ENCODE results near the gene CPA3. TPM values are rescaled to one million over a fixed set of nuclear protein-coding genes. Genes with fewer than 3 reads are reported as not detected.

The CPA3 gene
- total RNA-seq, 4 donors from 2014 or later, result 0.19 to 66.8 (median 7.1) TPM

- Histone ChIP-seq H3K4me1 (no peaks in the 10 kb centered on the region), H3K27ac (no peak overlapping the region), H3K36me3 (no peaks in the 10 kb centered on the region), H3K9me3 (peaks cover 0 to 4% (median 0%) of the 10 kb centered on the region in 3 donors), H3K4me3 (no peak overlapping the region), H3K27me3 (no peaks in the 10 kb centered on the region)
- no peak for TF ChIP-seq POLR2A (IDR thresholded peaks at IDR 0.05)
- TF ChIP-seq, protein P1, sequence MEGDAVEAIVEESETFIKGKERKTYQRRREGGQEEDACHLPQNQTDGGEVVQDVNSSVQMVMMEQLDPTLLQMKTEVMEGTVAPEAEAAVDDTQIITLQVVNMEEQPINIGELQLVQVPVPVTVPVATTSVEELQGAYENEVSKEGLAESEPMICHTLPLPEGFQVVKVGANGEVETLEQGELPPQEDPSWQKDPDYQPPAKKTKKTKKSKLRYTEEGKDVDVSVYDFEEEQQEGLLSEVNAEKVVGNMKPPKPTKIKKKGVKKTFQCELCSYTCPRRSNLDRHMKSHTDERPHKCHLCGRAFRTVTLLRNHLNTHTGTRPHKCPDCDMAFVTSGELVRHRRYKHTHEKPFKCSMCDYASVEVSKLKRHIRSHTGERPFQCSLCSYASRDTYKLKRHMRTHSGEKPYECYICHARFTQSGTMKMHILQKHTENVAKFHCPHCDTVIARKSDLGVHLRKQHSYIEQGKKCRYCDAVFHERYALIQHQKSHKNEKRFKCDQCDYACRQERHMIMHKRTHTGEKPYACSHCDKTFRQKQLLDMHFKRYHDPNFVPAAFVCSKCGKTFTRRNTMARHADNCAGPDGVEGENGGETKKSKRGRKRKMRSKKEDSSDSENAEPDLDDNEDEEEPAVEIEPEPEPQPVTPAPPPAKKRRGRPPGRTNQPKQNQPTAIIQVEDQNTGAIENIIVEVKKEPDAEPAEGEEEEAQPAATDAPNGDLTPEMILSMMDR (IDR thresholded peaks at IDR 0.05), result no peak
- no peak for DNase-seq
- intact Hi-C loops (cut with DNase I), result no loop called here
- WGBS, 2 donors, result 53 to 57% methylated on average over 7 of the region's 7 CpGs
These were observed 44.5 kb upstream of the CPA3 start for GRCh38 chr3:148820361-148821245.

DNA sequence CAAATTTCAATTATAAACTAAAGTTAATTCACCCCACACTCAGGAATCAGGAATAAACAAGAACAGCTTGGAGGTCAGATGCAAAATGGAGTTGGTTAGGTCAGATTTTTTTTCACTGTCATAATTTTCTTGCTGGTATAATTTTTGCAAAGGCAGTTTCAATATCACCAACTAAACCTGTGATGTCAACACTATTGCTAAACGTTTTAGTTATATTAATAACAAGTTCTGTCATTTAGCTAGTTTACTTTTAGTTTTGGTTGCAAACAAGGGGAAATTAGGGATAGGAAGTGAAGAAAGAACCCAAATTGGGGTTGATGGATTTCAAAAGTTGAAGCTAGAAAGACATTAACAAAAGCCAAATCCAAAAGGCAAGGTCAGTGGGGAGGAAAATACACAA lies 42.1 kb upstream of the CPA3 start:
- H3K27ac ChIP-seq, result no peak overlapping the region
- no peaks in the 10 kb centered on the region for H3K27me3 ChIP-seq
- no peak for TF ChIP-seq POLR2A (IDR thresholded peaks at IDR 0.05)
- TF ChIP-seq, protein P1 (IDR thresholded peaks at IDR 0.05), result no peak
- H3K4me1 ChIP-seq, result no peaks in the 10 kb centered on the region
- intact Hi-C loops (cut with DNase I), result no loop called here
- peaks cover 0 to 4% (median 0%) of the 10 kb centered on the region in 3 donors for H3K9me3 ChIP-seq
- no peak for DNase-seq
- no peak overlapping the region for H3K4me3 ChIP-seq
- WGBS, 2 donors, result 29 to 44% methylated on average over 1 of the region's 1 CpG
- no peaks in the 10 kb centered on the region for H3K36me3 ChIP-seq

GRCh38 chr3:148825476-148825875 lies 39.6 kb upstream of the CPA3 start:
- Histone ChIP-seq H3K4me1 (no peaks in the 10 kb centered on the region), H3K9me3 (peaks cover 0 to 4% (median 0%) of the 10 kb centered on the region in 3 donors), H3K36me3 (no peaks in the 10 kb centered on the region), H3K4me3 (no peak overlapping the region), H3K27me3 (no peaks in the 10 kb centered on the region), H3K27ac (no peak overlapping the region)
- TF ChIP-seq POLR2A (IDR thresholded peaks at IDR 0.05), result no peak
- TF ChIP-seq, protein P1 (IDR thresholded peaks at IDR 0.05), result no peak
- intact Hi-C loops (cut with DNase I), result no loop called here
- 59 to 62% methylated on average over 3 of the region's 3 CpGs for WGBS, 2 donors
- no peak for DNase-seq

DNA sequence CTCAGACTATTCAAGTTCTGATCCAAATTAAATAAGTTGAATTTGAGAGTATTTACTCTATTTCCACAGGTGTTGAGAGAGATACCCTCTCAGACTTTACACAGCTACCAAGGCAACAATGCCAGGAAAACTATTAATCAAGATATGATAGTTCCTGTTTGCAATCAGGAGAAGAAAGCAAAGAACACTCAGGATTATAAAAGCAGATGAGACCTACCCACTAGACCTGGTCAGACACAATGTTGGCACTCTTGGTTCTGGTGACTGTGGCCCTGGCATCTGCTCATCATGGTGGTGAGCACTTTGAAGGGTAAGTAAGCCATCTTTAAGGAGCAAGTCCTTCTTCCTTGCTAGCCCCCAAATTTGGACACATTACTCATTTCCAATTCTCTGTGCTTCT lies 37.5 kb upstream of the CPA3 start, which contains the start of gene CPB1:
Gene CPB1 (plus strand): TSS at position 227 of the 400 bp plus-strand sequence. CDS start 13 bp downstream, at position 240.
- no peak within 1 kb of the TSS for H3K4me3 ChIP-seq
- intact Hi-C loops (cut with DNase I), result no loop called here
- no peak for DNase-seq
- H3K4me1 ChIP-seq, result no peaks in the 10 kb centered on the region
- no peaks in the 10 kb centered on the region for H3K36me3 ChIP-seq
- H3K27ac ChIP-seq, result no peak within 1 kb of the TSS
- no peaks in the 10 kb centered on the region for H3K27me3 ChIP-seq
- no peaks in the 10 kb centered on the region for H3K9me3 ChIP-seq
- TF ChIP-seq, protein P1 (IDR thresholded peaks at IDR 0.05), result no peak
- TF ChIP-seq POLR2A (IDR thresholded peaks at IDR 0.05), result no peak

- Histone ChIP-seq H3K4me3 (no peak overlapping the region), H3K4me1 (no peaks in the 10 kb centered on the region), H3K9me3 (no peaks in the 10 kb centered on the region), H3K27me3 (no peaks in the 10 kb centered on the region), H3K27ac (no peak overlapping the region), H3K36me3 (no peaks in the 10 kb centered on the region)
- WGBS, 2 donors, result 66 to 68% methylated on average over 4 of the region's 4 CpGs
- TF ChIP-seq, protein P1 (IDR thresholded peaks at IDR 0.05), result no peak
- no peak for TF ChIP-seq POLR2A (IDR thresholded peaks at IDR 0.05)
- intact Hi-C loops (cut with DNase I), result no loop called here
- DNase-seq, result no peak
These were observed 36.9 kb upstream of the CPA3 start for GRCh38 chr3:148828136-148828690.

Measured in esophagus squamous epithelium (tissue), 5 donors.